Measurements from ENCODE around the gene B4GAT1. TPM values are rescaled to one million over a fixed set of nuclear protein-coding genes. Genes with fewer than 3 reads are reported as not detected.

The B4GAT1 gene
- polyA plus RNA-seq, 2 of the 4 experiments (the other 2 are of a cell fraction): 11.0 to 18.0 TPM

DNA sequence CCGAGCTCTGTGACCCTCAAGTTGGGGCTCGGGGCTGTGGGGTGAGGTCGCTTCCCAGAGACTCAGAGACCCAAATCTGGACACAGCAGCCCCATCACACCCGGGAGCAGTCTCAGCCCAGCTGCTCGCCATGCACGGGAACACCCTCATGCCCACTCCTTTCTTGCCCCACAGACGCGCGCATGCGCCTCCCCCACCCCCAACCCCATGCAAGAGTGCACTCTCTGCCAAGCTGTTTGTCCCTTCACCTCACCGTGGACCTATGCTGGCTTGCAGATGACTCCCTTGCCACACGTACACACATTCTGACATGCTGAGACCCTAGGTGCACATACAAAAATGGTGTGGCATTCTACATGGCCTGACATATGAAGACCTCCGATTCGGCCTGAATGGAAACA is 30.1 kb downstream of the B4GAT1 start:
- H3K4me1 ChIP-seq: peaks cover 24% of the 10 kb centered on the region
- no peak for FAIRE-seq
- peak overlapping the region; percentile 62 to 79; a peak in 5 of 6 replicates for H3K27ac ChIP-seq
- H3K4me3 ChIP-seq: no peak overlapping the region
- DNase-seq (ENCODE audit: low read depth in 1 of 2, low spot score in 1 of 2): no peak
- WGBS (ENCODE audit: missing lambda C conversion rate): 76% methylated on average over 14 of the region's 14 CpGs
- no peak for ATAC-seq
- ChIA-PET POLR2A (interaction anchor here (1.0 kb wide), 1 partner anchor 19 kb away, joined by 3 read pairs; the partner anchor contains the start of gene RIN1), CTCF (interaction anchor here (2.7 to 12.2 kb wide), 2 partner anchors 9 to 15 kb away, joined by 10 to 247 read pairs; partner anchors contain the start of gene RIN1)
- no peaks in the 10 kb centered on the region for H3K9me3 ChIP-seq
- no peak for TF ChIP-seq CBX8 (IDR thresholded peaks at IDR 0.05)
- TF ChIP-seq SMC3 (IDR thresholded peaks at IDR 0.05): no peak
- TF ChIP-seq, protein P1, sequence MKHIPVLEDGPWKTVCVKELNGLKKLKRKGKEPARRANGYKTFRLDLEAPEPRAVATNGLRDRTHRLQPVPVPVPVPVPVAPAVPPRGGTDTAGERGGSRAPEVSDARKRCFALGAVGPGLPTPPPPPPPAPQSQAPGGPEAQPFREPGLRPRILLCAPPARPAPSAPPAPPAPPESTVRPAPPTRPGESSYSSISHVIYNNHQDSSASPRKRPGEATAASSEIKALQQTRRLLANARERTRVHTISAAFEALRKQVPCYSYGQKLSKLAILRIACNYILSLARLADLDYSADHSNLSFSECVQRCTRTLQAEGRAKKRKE (CRISPR knock-in tag; IDR thresholded peaks at IDR 0.05; ENCODE audit: low read depth): no peak
- TF ChIP-seq HDAC2 (IDR thresholded peaks at IDR 0.05): no peak
- no peak for TF ChIP-seq CBX2 (IDR thresholded peaks at IDR 0.05; ENCODE audit: borderline replicate concordance, low read depth)
- no peak for TF ChIP-seq KDM1A (IDR thresholded peaks at IDR 0.05; ENCODE audit: low read depth)
- TF ChIP-seq, protein P2, sequence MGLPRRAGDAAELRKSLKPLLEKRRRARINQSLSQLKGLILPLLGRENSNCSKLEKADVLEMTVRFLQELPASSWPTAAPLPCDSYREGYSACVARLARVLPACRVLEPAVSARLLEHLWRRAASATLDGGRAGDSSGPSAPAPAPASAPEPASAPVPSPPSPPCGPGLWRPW (IDR thresholded peaks at IDR 0.05): no peak
- no peak for TF ChIP-seq EHF (CRISPR knock-in tag; IDR thresholded peaks at IDR 0.05)
- TF ChIP-seq, protein P3, sequence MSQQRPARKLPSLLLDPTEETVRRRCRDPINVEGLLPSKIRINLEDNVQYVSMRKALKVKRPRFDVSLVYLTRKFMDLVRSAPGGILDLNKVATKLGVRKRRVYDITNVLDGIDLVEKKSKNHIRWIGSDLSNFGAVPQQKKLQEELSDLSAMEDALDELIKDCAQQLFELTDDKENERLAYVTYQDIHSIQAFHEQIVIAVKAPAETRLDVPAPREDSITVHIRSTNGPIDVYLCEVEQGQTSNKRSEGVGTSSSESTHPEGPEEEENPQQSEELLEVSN (IDR thresholded peaks at IDR 0.05; ENCODE audit: borderline replicate concordance, low read depth): no peak
- no peak for TF ChIP-seq GATA3 (IDR thresholded peaks at IDR 0.05; ENCODE audit: borderline replicate concordance)
- TF ChIP-seq, protein P4, sequence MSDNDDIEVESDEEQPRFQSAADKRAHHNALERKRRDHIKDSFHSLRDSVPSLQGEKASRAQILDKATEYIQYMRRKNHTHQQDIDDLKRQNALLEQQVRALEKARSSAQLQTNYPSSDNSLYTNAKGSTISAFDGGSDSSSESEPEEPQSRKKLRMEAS (IDR thresholded peaks at IDR 0.05): no peak
- peak overlapping the region; percentile 52; the same call in 1 of the 3 replicates for H3K4me2 ChIP-seq

DNA sequence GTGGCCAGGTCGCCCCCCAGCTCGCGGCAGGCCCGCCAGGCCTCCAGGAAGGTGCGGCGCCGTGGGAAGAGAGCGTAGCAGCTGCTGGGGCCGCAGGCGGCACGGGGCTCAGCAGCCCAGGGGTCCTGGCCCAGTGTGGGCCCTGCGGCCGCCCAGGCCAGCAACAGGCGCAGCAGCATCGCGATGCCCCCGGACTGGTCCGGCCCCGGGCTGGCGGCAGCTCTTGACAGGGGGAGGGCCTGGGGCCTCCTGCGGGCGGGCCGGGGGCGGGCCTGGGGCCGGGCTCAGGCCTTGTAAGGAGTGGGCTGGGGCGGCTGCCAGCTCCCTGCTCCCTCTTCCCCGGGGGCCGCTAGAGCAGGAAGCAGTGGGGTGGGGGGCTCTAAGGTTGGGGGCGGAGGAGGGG is 30.6 kb downstream of the B4GAT1 start, which contains the start of gene CD248:
TSS of gene CD248 (minus strand) at position 196 of the 403 bp plus-strand sequence. CDS start at position 179, 17 bp downstream.
- Histone ChIP-seq H3K4me3 (no peak within 1 kb of the TSS), H3K27ac (peak within 1 kb of the TSS; percentile 62 to 79; a peak in 5 of 6 replicates), H3K9me3 (no peaks in the 10 kb centered on the region), H3K4me2 (peak within 1 kb of the TSS; percentile 52; the same call in 2 of the 3 replicates), H3K4me1 (peaks cover 24% of the 10 kb centered on the region)
- ChIA-PET CTCF (interaction anchor here (2.7 to 12.2 kb wide), 2 partner anchors 10 to 16 kb away, joined by 10 to 247 read pairs; partner anchors contain the start of gene RIN1), POLR2A (interaction anchor here (1.0 kb wide), 1 partner anchor 19 kb away, joined by 3 read pairs; the partner anchor contains the start of gene RIN1)
- FAIRE-seq (no peak), ATAC-seq (no peak), DNase-seq (ENCODE audit: low read depth in 1 of 2, low spot score in 1 of 2) (no peak)
- WGBS (ENCODE audit: missing lambda C conversion rate): no CpG with 5 or more reads among the region's 29 CpGs
- TF ChIP-seq, protein P5, sequence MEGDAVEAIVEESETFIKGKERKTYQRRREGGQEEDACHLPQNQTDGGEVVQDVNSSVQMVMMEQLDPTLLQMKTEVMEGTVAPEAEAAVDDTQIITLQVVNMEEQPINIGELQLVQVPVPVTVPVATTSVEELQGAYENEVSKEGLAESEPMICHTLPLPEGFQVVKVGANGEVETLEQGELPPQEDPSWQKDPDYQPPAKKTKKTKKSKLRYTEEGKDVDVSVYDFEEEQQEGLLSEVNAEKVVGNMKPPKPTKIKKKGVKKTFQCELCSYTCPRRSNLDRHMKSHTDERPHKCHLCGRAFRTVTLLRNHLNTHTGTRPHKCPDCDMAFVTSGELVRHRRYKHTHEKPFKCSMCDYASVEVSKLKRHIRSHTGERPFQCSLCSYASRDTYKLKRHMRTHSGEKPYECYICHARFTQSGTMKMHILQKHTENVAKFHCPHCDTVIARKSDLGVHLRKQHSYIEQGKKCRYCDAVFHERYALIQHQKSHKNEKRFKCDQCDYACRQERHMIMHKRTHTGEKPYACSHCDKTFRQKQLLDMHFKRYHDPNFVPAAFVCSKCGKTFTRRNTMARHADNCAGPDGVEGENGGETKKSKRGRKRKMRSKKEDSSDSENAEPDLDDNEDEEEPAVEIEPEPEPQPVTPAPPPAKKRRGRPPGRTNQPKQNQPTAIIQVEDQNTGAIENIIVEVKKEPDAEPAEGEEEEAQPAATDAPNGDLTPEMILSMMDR (IDR thresholded peaks at IDR 0.05): no peak
- no peak for TF ChIP-seq TP53 (CRISPR knock-in tag; IDR thresholded peaks at IDR 0.05)

DNA sequence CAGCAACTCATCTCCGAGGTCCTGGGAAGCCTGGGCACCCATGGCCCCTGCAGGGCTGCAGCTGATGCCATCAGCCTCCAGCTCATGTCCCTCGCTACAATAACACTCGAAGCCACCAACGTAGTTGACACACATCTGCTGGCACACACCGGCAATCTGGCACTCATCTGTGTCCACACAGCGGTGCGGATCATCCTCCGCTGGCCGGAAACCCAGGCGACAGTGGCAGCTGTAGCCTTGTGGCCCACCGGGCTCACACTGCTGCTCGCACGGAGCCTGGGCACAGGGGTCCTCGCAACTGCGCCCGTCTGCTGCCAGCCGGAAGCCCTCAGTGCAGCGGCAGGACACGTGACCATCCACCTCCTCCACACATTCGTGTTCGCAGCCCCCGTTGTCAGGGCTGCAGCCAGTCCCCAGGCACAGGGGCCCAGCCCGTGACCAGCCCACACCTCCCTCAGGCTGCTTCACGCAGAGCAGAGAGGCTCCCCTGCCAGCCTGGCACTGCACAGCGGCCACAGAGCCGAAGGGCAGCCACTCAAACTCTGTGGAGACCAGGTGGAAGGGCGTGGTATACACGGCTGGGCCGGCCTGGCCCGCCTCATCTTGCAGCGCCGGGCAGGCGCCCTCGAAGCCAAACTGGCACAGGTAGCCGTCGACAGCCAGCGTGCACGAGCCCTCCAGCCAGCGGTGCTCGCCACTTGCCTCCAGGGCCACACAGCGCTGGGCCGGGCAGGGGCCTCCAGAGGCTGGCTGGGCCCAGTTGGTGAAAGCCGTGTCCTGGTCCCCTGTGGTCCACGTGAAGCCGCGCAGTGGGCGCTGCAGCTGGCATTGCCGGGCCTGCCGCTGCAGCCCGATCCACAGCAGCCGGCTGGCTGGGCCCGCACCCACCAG is 31.3 kb downstream of the B4GAT1 start:
- Histone ChIP-seq H3K27ac (peak overlapping the region in 1 of 2 experiments; percentile 79; a peak in 1 of 6 replicates), H3K9me3 (no peaks in the 10 kb centered on the region), H3K4me3 (no peak overlapping the region), H3K4me2 (no peak overlapping the region), H3K4me1 (peaks cover 29% of the 10 kb centered on the region)
- DNase-seq (ENCODE audit: low read depth in 1 of 2, low spot score in 1 of 2): no peak
- TF ChIP-seq, protein P3 (IDR thresholded peaks at IDR 0.05; ENCODE audit: borderline replicate concordance, low read depth): no peak
- TF ChIP-seq, protein P6, sequence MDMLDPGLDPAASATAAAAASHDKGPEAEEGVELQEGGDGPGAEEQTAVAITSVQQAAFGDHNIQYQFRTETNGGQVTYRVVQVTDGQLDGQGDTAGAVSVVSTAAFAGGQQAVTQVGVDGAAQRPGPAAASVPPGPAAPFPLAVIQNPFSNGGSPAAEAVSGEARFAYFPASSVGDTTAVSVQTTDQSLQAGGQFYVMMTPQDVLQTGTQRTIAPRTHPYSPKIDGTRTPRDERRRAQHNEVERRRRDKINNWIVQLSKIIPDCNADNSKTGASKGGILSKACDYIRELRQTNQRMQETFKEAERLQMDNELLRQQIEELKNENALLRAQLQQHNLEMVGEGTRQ (IDR thresholded peaks at IDR 0.05): no peak
- no peak for TF ChIP-seq SMC3 (IDR thresholded peaks at IDR 0.05)
- no peak for TF ChIP-seq POLR2AphosphoS2 (conservative IDR thresholded peaks at IDR 0.05; ENCODE audit: low read length)
- TF ChIP-seq, protein P7, sequence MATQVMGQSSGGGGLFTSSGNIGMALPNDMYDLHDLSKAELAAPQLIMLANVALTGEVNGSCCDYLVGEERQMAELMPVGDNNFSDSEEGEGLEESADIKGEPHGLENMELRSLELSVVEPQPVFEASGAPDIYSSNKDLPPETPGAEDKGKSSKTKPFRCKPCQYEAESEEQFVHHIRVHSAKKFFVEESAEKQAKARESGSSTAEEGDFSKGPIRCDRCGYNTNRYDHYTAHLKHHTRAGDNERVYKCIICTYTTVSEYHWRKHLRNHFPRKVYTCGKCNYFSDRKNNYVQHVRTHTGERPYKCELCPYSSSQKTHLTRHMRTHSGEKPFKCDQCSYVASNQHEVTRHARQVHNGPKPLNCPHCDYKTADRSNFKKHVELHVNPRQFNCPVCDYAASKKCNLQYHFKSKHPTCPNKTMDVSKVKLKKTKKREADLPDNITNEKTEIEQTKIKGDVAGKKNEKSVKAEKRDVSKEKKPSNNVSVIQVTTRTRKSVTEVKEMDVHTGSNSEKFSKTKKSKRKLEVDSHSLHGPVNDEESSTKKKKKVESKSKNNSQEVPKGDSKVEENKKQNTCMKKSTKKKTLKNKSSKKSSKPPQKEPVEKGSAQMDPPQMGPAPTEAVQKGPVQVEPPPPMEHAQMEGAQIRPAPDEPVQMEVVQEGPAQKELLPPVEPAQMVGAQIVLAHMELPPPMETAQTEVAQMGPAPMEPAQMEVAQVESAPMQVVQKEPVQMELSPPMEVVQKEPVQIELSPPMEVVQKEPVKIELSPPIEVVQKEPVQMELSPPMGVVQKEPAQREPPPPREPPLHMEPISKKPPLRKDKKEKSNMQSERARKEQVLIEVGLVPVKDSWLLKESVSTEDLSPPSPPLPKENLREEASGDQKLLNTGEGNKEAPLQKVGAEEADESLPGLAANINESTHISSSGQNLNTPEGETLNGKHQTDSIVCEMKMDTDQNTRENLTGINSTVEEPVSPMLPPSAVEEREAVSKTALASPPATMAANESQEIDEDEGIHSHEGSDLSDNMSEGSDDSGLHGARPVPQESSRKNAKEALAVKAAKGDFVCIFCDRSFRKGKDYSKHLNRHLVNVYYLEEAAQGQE (IDR thresholded peaks at IDR 0.05): no peak
- no peak for TF ChIP-seq EHMT2 (IDR thresholded peaks at IDR 0.05; ENCODE audit: low read depth)
- POLR2A ChIA-PET: interaction anchor here (1.0 kb wide), 1 partner anchor 20 kb away, joined by 3 read pairs; the partner anchor contains the start of gene RIN1
- no peak for ATAC-seq
- 85% methylated on average over 19 of the region's 52 CpGs for WGBS (ENCODE audit: missing lambda C conversion rate)
- CTCF ChIA-PET: interaction anchor here (0.9 to 12.2 kb wide), 5 partner anchors 11 to 73 kb away, joined by 3 to 247 read pairs (median 4); partner anchors contain the start of gene RIN1
- no peak for FAIRE-seq
